G401.6 (cell line): ENCODE data around the gene RTN4R.

Source experiments
- FAIRE-seq: peaks from 2 replicates; lab custom pipeline; 2012; peaks lifted over from hg19 to GRCh38; lab: Jason Lieb, UNC

The RTN4R gene

GRCh38 chr22:20228939-20229272 lies 39.2 kb downstream of the RTN4R start:
- no peak for FAIRE-seq

- no peak for FAIRE-seq
Measured at GRCh38 chr22:20228055-20228938, 39.8 kb downstream of the RTN4R start.

- no peak for FAIRE-seq
Measured at GRCh38 chr22:20227363-20227762, 40.8 kb downstream of the RTN4R start.

- FAIRE-seq = no peak
Measured at GRCh38 chr22:20226760-20227350, 41.3 kb downstream of the RTN4R start.

GRCh38 chr22:20226077-20226716 lies 41.9 kb downstream of the RTN4R start:
- FAIRE-seq = no peak

GRCh38 chr22:20225693-20225966 lies 42.5 kb downstream of the RTN4R start:
- FAIRE-seq = no peak

GRCh38 chr22:20224917-20225692 lies 43.0 kb downstream of the RTN4R start:
- no peak for FAIRE-seq

- FAIRE-seq = no peak
Measured at GRCh38 chr22:20224256-20224626, 43.9 kb downstream of the RTN4R start.

GRCh38 chr22:20223421-20224255 lies 44.5 kb downstream of the RTN4R start:
- FAIRE-seq = no peak

GRCh38 chr22:20222764-20223420 lies 45.2 kb downstream of the RTN4R start:
- no peak for FAIRE-seq

GRCh38 chr22:20221421-20222340 lies 46.4 kb downstream of the RTN4R start:
- FAIRE-seq = no peak

GRCh38 chr22:20220629-20221026 lies 47.5 kb downstream of the RTN4R start:
- no peak for FAIRE-seq

GRCh38 chr22:20219667-20220628 lies 48.2 kb downstream of the RTN4R start:
- no peak for FAIRE-seq

GRCh38 chr22:20218987-20219386 lies 49.1 kb downstream of the RTN4R start:
- FAIRE-seq = no peak

- FAIRE-seq = no peak
Measured at GRCh38 chr22:20218326-20218872, 49.7 kb downstream of the RTN4R start.

- no peak for FAIRE-seq
Measured at GRCh38 chr22:20217563-20217962, 50.6 kb downstream of the RTN4R start.

GRCh38 chr22:20216863-20217499 lies 51.1 kb downstream of the RTN4R start:
- no peak for FAIRE-seq

- FAIRE-seq = no peak
Measured at GRCh38 chr22:20215742-20216141, 52.4 kb downstream of the RTN4R start.
